H1 (cell line): ENCODE data around the gene PDE5A. TPM values are rescaled to one million over a fixed set of nuclear protein-coding genes. Genes with fewer than 3 reads are reported as not detected.

Source experiments
- CTCF ChIA-PET: fragments of 300-600 bp; sonication (Branson Sonifier 250); formaldehyde crosslinking; loops from one replicate; lab custom pipeline; 2021; ENCODE audit not compliant: partially characterized antibody; lab: Charles Lee
- POLR2A ChIA-PET: fragments of 300-600 bp; sonication (Branson Sonifier 250); formaldehyde crosslinking; loops from one replicate; lab custom pipeline; 2021; ENCODE audit warnings: inconsistent platforms; ENCODE audit not compliant: partially characterized antibody; lab: Charles Lee
- DNase-seq, 2 experiments: peaks; one replicate each; pipeline versions ENCODE4 v3.0.0 to v3.0.0-alpha.2; 2010 to 2022; ENCODE audit warnings: low spot score in 2 of 2, low read depth in 1 of 2, mixed read lengths in 1 of 2
- FAIRE-seq: peaks from 2 replicates; lab custom pipeline; 2011; peaks lifted over from hg19 to GRCh38; lab: Jason Lieb, UNC
- H2AFZ ChIP-seq: 2 replicates; pipeline ENCODE4 v1.8.1; 2012; ENCODE audit warnings: low read length, inconsistent platforms
- H2AK5ac ChIP-seq: 2 replicates; pipeline ENCODE4 v1.6.1; 2013; ENCODE audit warnings: low read depth, low read length
- H2BK120ac ChIP-seq: replicated peaks from 2 replicates; pipeline ENCODE3; 2013; ENCODE audit warnings: low read depth, low read length, inconsistent platforms
- H2BK12ac ChIP-seq: 2 replicates; pipeline ENCODE4 v1.6.1; 2013; ENCODE audit warnings: low read depth, low read length
- H2BK15ac ChIP-seq: 2 replicates; pipeline ENCODE4 v1.6.1; 2013; ENCODE audit warnings: low read length
- H2BK20ac ChIP-seq: 2 replicates; pipeline ENCODE4 v1.6.1; 2013; ENCODE audit warnings: low read length
- H2BK5ac ChIP-seq: 2 replicates; pipeline ENCODE4 v1.6.1; 2013; ENCODE audit warnings: low read depth, low read length
- H3K14ac ChIP-seq: 2 replicates; pipeline ENCODE4 v1.6.1; 2013; ENCODE audit warnings: inconsistent platforms; ENCODE audit not compliant: insufficient read length
- H3K18ac ChIP-seq: 2 replicates; pipeline ENCODE4 v1.6.1; 2013; ENCODE audit warnings: low read length; ENCODE audit errors: extremely low read depth
- H3K23ac ChIP-seq: 2 replicates; pipeline ENCODE4 v1.6.1; 2013; ENCODE audit warnings: inconsistent platforms; ENCODE audit not compliant: insufficient read length
- H3K23me2 ChIP-seq: 2 replicates; pipeline ENCODE4 v1.6.1; 2013; ENCODE audit warnings: low read depth, low read length
- H3K27ac ChIP-seq: 2 replicates; pipeline ENCODE4 v1.6.1; 2011; ENCODE audit warnings: low read depth, low read length, inconsistent platforms
- H3K27me3 ChIP-seq, 4 experiments: replicated peaks in 1 of 4; 1 replicate in 1 of 4; 2 replicates in 3 of 4; pipeline versions ENCODE4 v1.6.1 to v1.8.1; 2011 to 2013; ENCODE audit warnings: low read length in 3 of 4, mild to moderate bottlenecking in 3 of 4, inconsistent platforms in 2 of 4, mixed read lengths in 2 of 4, moderate library complexity in 1 of 4; ENCODE audit not compliant: control insufficient read depth in 3 of 4, insufficient read depth in 3 of 4; ENCODE audit errors: extremely low read depth in 1 of 4
- H3K36me3 ChIP-seq, 4 experiments: 2 replicates each; pipeline versions ENCODE4 v1.6.1 to v1.8.1; 2011 to 2013; ENCODE audit warnings: mild to moderate bottlenecking in 4 of 4, low read length in 3 of 4, moderate library complexity in 2 of 4, control low read depth in 1 of 4, inconsistent platforms in 1 of 4; ENCODE audit not compliant: insufficient read depth in 4 of 4, control insufficient read depth in 2 of 4
- H3K4ac ChIP-seq: replicated peaks from 2 replicates; pipeline ENCODE3; 2013; ENCODE audit warnings: low read length, low read depth, mixed read lengths, inconsistent platforms; ENCODE audit not compliant: insufficient read length
- H3K4me1 ChIP-seq, 4 experiments: replicated peaks in 1 of 4; 1 replicate in 1 of 4; 2 replicates in 3 of 4; pipeline versions ENCODE4 v1.6.1 to v1.8.1; 2011 to 2013; ENCODE audit warnings: low read length in 3 of 4, inconsistent platforms in 2 of 4, mixed read lengths in 1 of 4; ENCODE audit not compliant: insufficient read depth in 4 of 4, control insufficient read depth in 3 of 4
- H3K4me2 ChIP-seq, 2 experiments: 2 replicates each; pipeline versions ENCODE4 v1.6.1 to v1.8.1; 2011 to 2013; ENCODE audit warnings: low read depth in 2 of 2, low read length in 2 of 2, control low read depth in 1 of 2, inconsistent platforms in 1 of 2, mild to moderate bottlenecking in 1 of 2; ENCODE audit not compliant: insufficient read depth in 1 of 2
- H3K4me3 ChIP-seq, 4 experiments: fragments of 200-600, 300-600 bp in 1 of 4; sonication (generic), shearing (Covaris generic), sonication (Bioruptor Twin) in 1 of 4; 2 replicates each; pipeline versions ENCODE4 v1.5.1 to v1.8.1; 2011 to 2016; ENCODE audit warnings: low read length in 4 of 4, low read depth in 3 of 4, control low read depth in 2 of 4, inconsistent platforms in 2 of 4, mild to moderate bottlenecking in 2 of 4, mixed read lengths in 1 of 4, moderate library complexity in 1 of 4; ENCODE audit not compliant: insufficient read depth in 2 of 4; ENCODE audit errors: extremely low read depth in 1 of 4
- H3K56ac ChIP-seq: replicated peaks from 2 replicates; pipeline ENCODE3; 2013; ENCODE audit warnings: low read depth, mild to moderate bottlenecking, mixed read lengths, low read length, inconsistent platforms; ENCODE audit not compliant: insufficient read length
- H3K79me1 ChIP-seq: 2 replicates; pipeline ENCODE4 v1.6.1; 2013; ENCODE audit warnings: low read depth, low read length, control low read depth
- H3K79me2 ChIP-seq, 2 experiments: 2 replicates each; pipeline versions ENCODE4 v1.6.1 to v1.8.1; 2012 to 2013; ENCODE audit warnings: low read length in 2 of 2, mild to moderate bottlenecking in 2 of 2, inconsistent platforms in 1 of 2; ENCODE audit not compliant: insufficient read depth in 2 of 2, control insufficient read depth in 1 of 2
- H3K9ac ChIP-seq, 4 experiments: replicated peaks in 1 of 4; 1 replicate in 1 of 4; 2 replicates in 3 of 4; pipeline versions ENCODE4 v1.6.1 to v1.8.1; 2011 to 2013; ENCODE audit warnings: low read depth in 3 of 4, low read length in 3 of 4, control low read depth in 2 of 4, mild to moderate bottlenecking in 2 of 4, moderate library complexity in 2 of 4, inconsistent platforms in 1 of 4; ENCODE audit errors: extremely low read depth in 1 of 4
- H3K9me3 ChIP-seq, 2 experiments: 2 replicates each; pipeline versions ENCODE4 v1.6.1 to v1.8.1; 2012 to 2013; ENCODE audit warnings: mild to moderate bottlenecking in 2 of 2, moderate library complexity in 2 of 2, control low read depth in 1 of 2, inconsistent platforms in 1 of 2, low read depth in 1 of 2, low read length in 1 of 2, mixed read lengths in 1 of 2; ENCODE audit not compliant: insufficient read depth in 2 of 2
- H4K20me1 ChIP-seq, 2 experiments: replicated peaks in 1 of 2; 2 replicates each; pipeline versions ENCODE3 to v1.8.1; 2011 to 2013; ENCODE audit warnings: inconsistent platforms in 2 of 2, low read length in 2 of 2, mild to moderate bottlenecking in 1 of 2; ENCODE audit not compliant: insufficient read depth in 2 of 2, control insufficient read depth in 1 of 2
- H4K5ac ChIP-seq: 2 replicates; pipeline ENCODE4 v1.6.1; 2013; ENCODE audit warnings: low read length, low read depth, mixed read lengths, inconsistent platforms; ENCODE audit not compliant: insufficient read length
- H4K8ac ChIP-seq: 2 replicates; pipeline ENCODE4 v1.8.0; 2013; ENCODE audit warnings: mild to moderate bottlenecking, moderate library complexity, low read length, inconsistent platforms; ENCODE audit not compliant: insufficient read depth; ENCODE audit errors: extremely low read depth
- H4K91ac ChIP-seq: replicated peaks from 2 replicates; pipeline ENCODE3; 2013; ENCODE audit warnings: low read length, mixed read lengths, inconsistent platforms; ENCODE audit not compliant: insufficient read length
- CBX5 ChIP-seq: fragments of 300-800, 300-1000 bp; sonication (generic); IDR thresholded peaks from 2 replicates; pipeline ENCODE4 v1.7.1; 2016; ENCODE audit warnings: antibody characterized with exemption, low read length, low read depth
- CHD2 ChIP-seq: IDR thresholded peaks from 2 replicates; pipeline ENCODE4 v1.6.1; 2012; ENCODE audit warnings: low read length, improper control_type of control experiment
- CTBP2 ChIP-seq: IDR thresholded peaks from 2 replicates; pipeline ENCODE4 v1.7.0; 2011; ENCODE audit warnings: borderline replicate concordance, mild to moderate bottlenecking, moderate library complexity, mixed read lengths, low read length; ENCODE audit not compliant: insufficient read depth, insufficient read length
- EGR1 ChIP-seq: IDR thresholded peaks from 2 replicates; pipeline ENCODE4 v1.6.1; 2011; ENCODE audit warnings: low read depth, low read length, borderline replicate concordance
- FOSL1 ChIP-seq: IDR thresholded peaks from 2 replicates; pipeline ENCODE4 v1.6.1; 2011; ENCODE audit warnings: mild to moderate bottlenecking, low read depth, low read length, moderate library complexity; ENCODE audit not compliant: insufficient read depth
- GABPA ChIP-seq: IDR thresholded peaks from 2 replicates; pipeline ENCODE4 v1.6.1; 2011; ENCODE audit warnings: mild to moderate bottlenecking, low read length, moderate library complexity, borderline replicate concordance; ENCODE audit not compliant: insufficient read depth
- POLR2A ChIP-seq, 2 experiments: IDR thresholded peaks; 1 replicate in 1 of 2; 2 replicates in 1 of 2; pipeline ENCODE4 v1.6.1; 2011; ENCODE audit warnings: low read depth in 2 of 2, low read length in 2 of 2, mild to moderate bottlenecking in 2 of 2; ENCODE audit errors: control extremely low read depth in 1 of 2
- RBBP5 ChIP-seq: IDR thresholded peaks from 2 replicates; pipeline ENCODE4 v1.7.1; 2012; ENCODE audit warnings: low read depth, mild to moderate bottlenecking, inconsistent platforms, low read length, moderate library complexity, borderline replicate concordance
- RXRA ChIP-seq: IDR thresholded peaks from 2 replicates; pipeline ENCODE4 v1.6.1; 2011; ENCODE audit warnings: low read depth, mild to moderate bottlenecking, low read length, moderate library complexity; ENCODE audit not compliant: insufficient read depth
- SIN3A ChIP-seq, 2 experiments: IDR thresholded peaks in 1 of 2; conservative IDR thresholded peaks in 1 of 2; 2 replicates each; pipeline ENCODE4 v1.6.1; 2011 to 2012; ENCODE audit warnings: low read length in 2 of 2, improper control_type of control experiment in 1 of 2, low read depth in 1 of 2, mild to moderate bottlenecking in 1 of 2
- SRF ChIP-seq: IDR thresholded peaks from 2 replicates; pipeline ENCODE4 v1.6.1; 2011; ENCODE audit warnings: mild to moderate bottlenecking, low read depth, low read length, moderate library complexity
- TAF1 ChIP-seq: IDR thresholded peaks from 2 replicates; pipeline ENCODE4 v1.6.1; 2011; ENCODE audit warnings: mild to moderate bottlenecking, low read depth, low read length
- TBP ChIP-seq: IDR thresholded peaks from 2 replicates; pipeline ENCODE4 v1.6.1; 2011; ENCODE audit warnings: low read depth, low read length, improper control_type of control experiment
- WGBS, 2 experiments: shearing (Covaris generic) in 1 of 2; methylation state at CpG; one replicate each; pipeline versions ENCODE4 v1.1.6 to v1.1.7; 2013 to 2015; ENCODE audit warnings: low lambda C conversion rate in 2 of 2, mixed read lengths in 2 of 2, inconsistent platforms in 1 of 2, low coverage in 1 of 2, missing lambda C conversion rate in 1 of 2; ENCODE audit not compliant: insufficient replicate concordance in 2 of 2, insufficient coverage in 1 of 2, insufficient read length in 1 of 2; ENCODE audit errors: extremely low coverage in 1 of 2, missing lambda C conversion rate in 1 of 2; 5-methylcytosine and 5-hydroxymethylcytosine counted together
- polyA plus RNA-seq, 7 experiments: library from polyadenylated mRNA; depleted of rRNA in 3 of 7; stranded (reverse) in 5 of 7; unstranded in 2 of 7; fragments of >200 nt in 5 of 7; fragments of 200-250 nt in 2 of 7; gene quantifications; 1 replicate in 5 of 7; 2 replicates in 1 of 7; 4 replicates in 1 of 7; pipeline versions ENCODE4 v1.2.1 to v1.2.3, GENCODE V29; 2011 to 2013; ENCODE audit warnings: missing spikeins in 2 of 7, mixed read lengths in 2 of 7
- total RNA-seq: library from RNA; stranded (reverse); fragmentation: NEBNext Ultra II Directional; extraction: Animal tissue kit (Norgen Biotek cat#: 25700); gene quantifications from 2 replicates; pipeline ENCODE4 v1.2.1, GENCODE V29; 2021
- TF ChIP-seq, protein P1 (sequence below): IDR thresholded peaks from 2 replicates; pipeline ENCODE4 v1.6.1; 2012; ENCODE audit warnings: inconsistent platforms

Gene PDE5A
- total and polyA plus RNA-seq, 2 of the 8 experiments (the other 6 are each of a cell fraction or from before 2014, with no cell fraction given) = 5.6 to 32.4 TPM

DNA sequence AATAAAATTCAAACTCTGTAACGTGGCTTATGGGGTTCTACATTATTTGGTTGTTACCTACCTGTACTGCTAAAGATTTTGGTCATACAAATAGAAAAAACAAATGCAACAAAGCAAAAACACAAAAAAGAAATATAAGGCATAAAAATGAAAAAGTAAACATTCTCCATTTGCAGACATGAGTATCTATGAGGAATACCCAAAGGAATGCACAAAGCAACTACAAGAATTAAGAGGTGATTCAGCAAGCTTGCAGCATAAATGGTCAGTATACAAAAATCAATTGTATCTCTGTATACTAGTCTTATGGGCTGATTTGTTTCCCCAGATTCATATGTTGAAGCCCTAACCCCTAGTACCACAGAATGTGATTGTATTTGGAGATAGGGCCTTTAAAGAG is 3.6 kb upstream of the PDE5A start:
- Histone ChIP-seq H3K79me2 (no peaks in the 10 kb centered on the region), H3K79me1 (no peaks in the 10 kb centered on the region)
- CTCF ChIA-PET = interaction anchor here (0.7 to 0.8 kb wide), 3 partner anchors 74 to 152 kb away, joined by 3 read pairs; no protein-coding TSS in a partner anchor
- TF ChIP-seq SIN3A (conservative IDR thresholded peaks at IDR 0.05 in 1 of 2, IDR thresholded peaks at IDR 0.05 in 1 of 2; ENCODE audit: low read depth in 1 of 2, low read length in 2 of 2) (no peak), RXRA (no peak), CBX5 (no peak), RBBP5 (no peak), TBP (no peak), CHD2 (no peak), GABPA (no peak), POLR2A (IDR thresholded peaks at IDR 0.05; ENCODE audit: control extremely low read depth in 1 of 2, low read depth in 2 of 2, low read length in 2 of 2) (no peak), TAF1 (no peak), CTBP2 (no peak), FOSL1 (no peak), EGR1 (no peak), SRF (no peak)
- TF ChIP-seq, protein P1, sequence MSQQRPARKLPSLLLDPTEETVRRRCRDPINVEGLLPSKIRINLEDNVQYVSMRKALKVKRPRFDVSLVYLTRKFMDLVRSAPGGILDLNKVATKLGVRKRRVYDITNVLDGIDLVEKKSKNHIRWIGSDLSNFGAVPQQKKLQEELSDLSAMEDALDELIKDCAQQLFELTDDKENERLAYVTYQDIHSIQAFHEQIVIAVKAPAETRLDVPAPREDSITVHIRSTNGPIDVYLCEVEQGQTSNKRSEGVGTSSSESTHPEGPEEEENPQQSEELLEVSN = no peak

More for the DNA sequence above, 3.6 kb upstream of the PDE5A start:
- no peaks in the 10 kb centered on the region for H3K36me3 ChIP-seq
- H3K4me1 ChIP-seq = peaks cover 0 to 3% (median 0%) of the 10 kb centered on the region in 4 experiments; a peak in 2 of 7 replicates
- no peak overlapping the region for H2BK15ac ChIP-seq
- FAIRE-seq (no peak), DNase-seq (no peak)
- H2AFZ ChIP-seq = no peak overlapping the region
- 91% methylated on average over 1 of the region's 1 CpG; no CpG with 5 or more reads in 1 of the 2 experiments for WGBS, 2 experiments
- no peak overlapping the region for H2BK20ac ChIP-seq
- no peak overlapping the region for H3K18ac ChIP-seq
- no peak overlapping the region for H3K4me2 ChIP-seq
- H2BK12ac ChIP-seq = no peak overlapping the region
- no peak overlapping the region for H2AK5ac ChIP-seq
- no peak overlapping the region for H2BK120ac ChIP-seq
- H4K91ac ChIP-seq = no peak overlapping the region
- no peak overlapping the region for H3K4me3 ChIP-seq
- peaks cover 3 to 5% of the 10 kb centered on the region in 2 experiments; a peak in 1 of 4 replicates for H3K9me3 ChIP-seq
- no peak overlapping the region for H4K5ac ChIP-seq
- H3K9ac ChIP-seq = no peak overlapping the region
- no peak overlapping the region for H3K23ac ChIP-seq
- H3K23me2 ChIP-seq = no peaks in the 10 kb centered on the region; the same call in 1 of the 2 replicates
- H4K20me1 ChIP-seq = peaks cover 0 to 1% of the 10 kb centered on the region in 2 experiments
- no peak overlapping the region for H3K14ac ChIP-seq
- POLR2A ChIA-PET = no interaction called here
- no peak overlapping the region for H2BK5ac ChIP-seq
- H3K27me3 ChIP-seq = no peaks in the 10 kb centered on the region
- H4K8ac ChIP-seq = no peak overlapping the region
- H3K27ac ChIP-seq = no peak overlapping the region
- no peak overlapping the region for H3K56ac ChIP-seq
- no peak overlapping the region for H3K4ac ChIP-seq
